ENCODE measurements around the gene L3MBTL4. TPM values are rescaled to one million over a fixed set of nuclear protein-coding genes. Genes with fewer than 3 reads are reported as not detected.

Gene L3MBTL4
- total and polyA plus RNA-seq, 4 donors, result 2.3 to 15.0 (median 5.0) TPM

DNA sequence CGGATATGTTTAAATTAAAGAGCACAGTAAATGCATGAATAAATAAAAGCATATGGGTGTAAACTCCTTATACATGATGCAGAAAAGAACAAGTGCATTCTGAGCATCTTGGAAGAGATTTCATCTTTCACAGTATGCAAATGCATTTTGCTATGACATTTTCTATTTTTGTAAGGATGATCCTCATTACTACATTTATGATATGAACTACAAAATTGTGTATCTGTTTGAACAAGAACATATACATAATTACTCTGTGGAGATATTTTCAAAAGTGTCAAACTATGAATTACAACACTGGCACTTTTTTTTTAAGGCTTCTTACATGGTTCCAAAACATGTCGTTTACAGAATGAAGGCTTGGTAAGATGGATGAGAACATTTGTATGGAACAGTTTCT, 335.3 kb downstream of the L3MBTL4 start:
- Histone ChIP-seq H3K9ac (ENCODE audit: low read depth in 1 of 2, low read length in 2 of 2) (no peak overlapping the region), H3K27me3 (ENCODE audit: control insufficient read depth in 4 of 4, insufficient read depth in 4 of 4, low read length in 3 of 4) (no peaks in the 10 kb centered on the region), H3K36me3 (ENCODE audit: control insufficient read depth in 4 of 4, insufficient read depth in 3 of 4, low read depth in 1 of 4, low read length in 3 of 4) (peaks cover 0 to 4% (median 0%) of the 10 kb centered on the region in 4 donors), H3K9me3 (ENCODE audit: control insufficient read depth in 4 of 4, low read length in 3 of 4) (no peaks in the 10 kb centered on the region), H3K4me3 (ENCODE audit: low read depth in 1 of 3, low read length in 3 of 3) (no peak overlapping the region), H3K27ac (ENCODE audit: low read depth in 1 of 2, low read length in 2 of 2) (no peak overlapping the region), H3K4me1 (ENCODE audit: control insufficient read depth in 4 of 4, insufficient read depth in 4 of 4, low read length in 3 of 4) (no peaks in the 10 kb centered on the region)
- WGBS, result 92% methylated on average over 2 of the region's 2 CpGs
- TF ChIP-seq, protein P1, sequence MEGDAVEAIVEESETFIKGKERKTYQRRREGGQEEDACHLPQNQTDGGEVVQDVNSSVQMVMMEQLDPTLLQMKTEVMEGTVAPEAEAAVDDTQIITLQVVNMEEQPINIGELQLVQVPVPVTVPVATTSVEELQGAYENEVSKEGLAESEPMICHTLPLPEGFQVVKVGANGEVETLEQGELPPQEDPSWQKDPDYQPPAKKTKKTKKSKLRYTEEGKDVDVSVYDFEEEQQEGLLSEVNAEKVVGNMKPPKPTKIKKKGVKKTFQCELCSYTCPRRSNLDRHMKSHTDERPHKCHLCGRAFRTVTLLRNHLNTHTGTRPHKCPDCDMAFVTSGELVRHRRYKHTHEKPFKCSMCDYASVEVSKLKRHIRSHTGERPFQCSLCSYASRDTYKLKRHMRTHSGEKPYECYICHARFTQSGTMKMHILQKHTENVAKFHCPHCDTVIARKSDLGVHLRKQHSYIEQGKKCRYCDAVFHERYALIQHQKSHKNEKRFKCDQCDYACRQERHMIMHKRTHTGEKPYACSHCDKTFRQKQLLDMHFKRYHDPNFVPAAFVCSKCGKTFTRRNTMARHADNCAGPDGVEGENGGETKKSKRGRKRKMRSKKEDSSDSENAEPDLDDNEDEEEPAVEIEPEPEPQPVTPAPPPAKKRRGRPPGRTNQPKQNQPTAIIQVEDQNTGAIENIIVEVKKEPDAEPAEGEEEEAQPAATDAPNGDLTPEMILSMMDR (IDR thresholded peaks at IDR 0.05; ENCODE audit: low read depth, low read length, missing input control), result no peak
- no peak for TF ChIP-seq YY1 (IDR thresholded peaks at IDR 0.05)
- TF ChIP-seq HNF4G (IDR thresholded peaks at IDR 0.05), result no peak
- no peak for TF ChIP-seq RXRA (IDR thresholded peaks at IDR 0.05)
- TF ChIP-seq FOXA2 (IDR thresholded peaks at IDR 0.05), result no peak
- TF ChIP-seq, protein P2, sequence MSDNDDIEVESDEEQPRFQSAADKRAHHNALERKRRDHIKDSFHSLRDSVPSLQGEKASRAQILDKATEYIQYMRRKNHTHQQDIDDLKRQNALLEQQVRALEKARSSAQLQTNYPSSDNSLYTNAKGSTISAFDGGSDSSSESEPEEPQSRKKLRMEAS (IDR thresholded peaks at IDR 0.05), result no peak
- TF ChIP-seq, protein P3, sequence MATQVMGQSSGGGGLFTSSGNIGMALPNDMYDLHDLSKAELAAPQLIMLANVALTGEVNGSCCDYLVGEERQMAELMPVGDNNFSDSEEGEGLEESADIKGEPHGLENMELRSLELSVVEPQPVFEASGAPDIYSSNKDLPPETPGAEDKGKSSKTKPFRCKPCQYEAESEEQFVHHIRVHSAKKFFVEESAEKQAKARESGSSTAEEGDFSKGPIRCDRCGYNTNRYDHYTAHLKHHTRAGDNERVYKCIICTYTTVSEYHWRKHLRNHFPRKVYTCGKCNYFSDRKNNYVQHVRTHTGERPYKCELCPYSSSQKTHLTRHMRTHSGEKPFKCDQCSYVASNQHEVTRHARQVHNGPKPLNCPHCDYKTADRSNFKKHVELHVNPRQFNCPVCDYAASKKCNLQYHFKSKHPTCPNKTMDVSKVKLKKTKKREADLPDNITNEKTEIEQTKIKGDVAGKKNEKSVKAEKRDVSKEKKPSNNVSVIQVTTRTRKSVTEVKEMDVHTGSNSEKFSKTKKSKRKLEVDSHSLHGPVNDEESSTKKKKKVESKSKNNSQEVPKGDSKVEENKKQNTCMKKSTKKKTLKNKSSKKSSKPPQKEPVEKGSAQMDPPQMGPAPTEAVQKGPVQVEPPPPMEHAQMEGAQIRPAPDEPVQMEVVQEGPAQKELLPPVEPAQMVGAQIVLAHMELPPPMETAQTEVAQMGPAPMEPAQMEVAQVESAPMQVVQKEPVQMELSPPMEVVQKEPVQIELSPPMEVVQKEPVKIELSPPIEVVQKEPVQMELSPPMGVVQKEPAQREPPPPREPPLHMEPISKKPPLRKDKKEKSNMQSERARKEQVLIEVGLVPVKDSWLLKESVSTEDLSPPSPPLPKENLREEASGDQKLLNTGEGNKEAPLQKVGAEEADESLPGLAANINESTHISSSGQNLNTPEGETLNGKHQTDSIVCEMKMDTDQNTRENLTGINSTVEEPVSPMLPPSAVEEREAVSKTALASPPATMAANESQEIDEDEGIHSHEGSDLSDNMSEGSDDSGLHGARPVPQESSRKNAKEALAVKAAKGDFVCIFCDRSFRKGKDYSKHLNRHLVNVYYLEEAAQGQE (IDR thresholded peaks at IDR 0.05), result no peak
- TF ChIP-seq, protein P4, sequence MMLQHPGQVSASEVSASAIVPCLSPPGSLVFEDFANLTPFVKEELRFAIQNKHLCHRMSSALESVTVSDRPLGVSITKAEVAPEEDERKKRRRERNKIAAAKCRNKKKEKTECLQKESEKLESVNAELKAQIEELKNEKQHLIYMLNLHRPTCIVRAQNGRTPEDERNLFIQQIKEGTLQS (IDR thresholded peaks at IDR 0.05), result no peak
- TF ChIP-seq TAF1 (conservative IDR thresholded peaks at IDR 0.05), result no peak
- no peak for TF ChIP-seq JUND (IDR thresholded peaks at IDR 0.05)
- TF ChIP-seq SP1 (IDR thresholded peaks at IDR 0.05), result no peak
- TF ChIP-seq, protein P5, sequence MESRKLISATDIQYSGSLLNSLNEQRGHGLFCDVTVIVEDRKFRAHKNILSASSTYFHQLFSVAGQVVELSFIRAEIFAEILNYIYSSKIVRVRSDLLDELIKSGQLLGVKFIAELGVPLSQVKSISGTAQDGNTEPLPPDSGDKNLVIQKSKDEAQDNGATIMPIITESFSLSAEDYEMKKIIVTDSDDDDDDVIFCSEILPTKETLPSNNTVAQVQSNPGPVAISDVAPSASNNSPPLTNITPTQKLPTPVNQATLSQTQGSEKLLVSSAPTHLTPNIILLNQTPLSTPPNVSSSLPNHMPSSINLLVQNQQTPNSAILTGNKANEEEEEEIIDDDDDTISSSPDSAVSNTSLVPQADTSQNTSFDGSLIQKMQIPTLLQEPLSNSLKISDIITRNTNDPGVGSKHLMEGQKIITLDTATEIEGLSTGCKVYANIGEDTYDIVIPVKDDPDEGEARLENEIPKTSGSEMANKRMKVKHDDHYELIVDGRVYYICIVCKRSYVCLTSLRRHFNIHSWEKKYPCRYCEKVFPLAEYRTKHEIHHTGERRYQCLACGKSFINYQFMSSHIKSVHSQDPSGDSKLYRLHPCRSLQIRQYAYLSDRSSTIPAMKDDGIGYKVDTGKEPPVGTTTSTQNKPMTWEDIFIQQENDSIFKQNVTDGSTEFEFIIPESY (IDR thresholded peaks at IDR 0.05), result no peak
- TF ChIP-seq FOXA1 (IDR thresholded peaks at IDR 0.05), result no peak
- TF ChIP-seq GABPA (IDR thresholded peaks at IDR 0.05 in 1 of 2, conservative IDR thresholded peaks at IDR 0.05 in 1 of 2), result no peak
- DNase-seq (ENCODE audit: low spot score), result no peak

DNA sequence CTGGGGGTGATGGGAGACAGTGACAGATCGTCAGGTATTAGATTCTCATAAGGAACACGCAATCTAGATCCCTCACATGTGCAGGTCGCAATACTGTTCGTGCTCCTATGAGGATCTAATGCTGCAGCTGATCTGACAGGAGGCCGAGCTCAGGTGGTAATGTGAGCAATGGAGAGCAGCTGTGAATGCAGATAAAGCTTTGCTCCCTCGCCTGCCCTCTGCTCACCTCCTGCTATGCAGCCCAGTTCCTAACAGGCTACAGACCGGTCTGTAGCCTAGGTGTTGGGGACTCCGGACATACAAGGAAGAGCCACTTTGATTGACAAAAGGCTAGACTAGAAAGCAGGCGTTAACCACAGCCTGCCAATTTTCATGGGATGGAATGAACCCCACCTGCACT, 335.8 kb downstream of the L3MBTL4 start:
- no peak for DNase-seq (ENCODE audit: low spot score)
- Histone ChIP-seq H3K9me3 (ENCODE audit: control insufficient read depth in 4 of 4, low read length in 3 of 4) (no peaks in the 10 kb centered on the region), H3K36me3 (ENCODE audit: control insufficient read depth in 4 of 4, insufficient read depth in 3 of 4, low read depth in 1 of 4, low read length in 3 of 4) (peaks cover 0 to 4% (median 0%) of the 10 kb centered on the region in 4 donors), H3K27ac (ENCODE audit: low read depth in 1 of 2, low read length in 2 of 2) (no peak overlapping the region), H3K4me3 (ENCODE audit: low read depth in 1 of 3, low read length in 3 of 3) (no peak overlapping the region), H3K9ac (ENCODE audit: low read depth in 1 of 2, low read length in 2 of 2) (no peak overlapping the region), H3K27me3 (ENCODE audit: control insufficient read depth in 4 of 4, insufficient read depth in 4 of 4, low read length in 3 of 4) (no peaks in the 10 kb centered on the region), H3K4me1 (ENCODE audit: control insufficient read depth in 4 of 4, insufficient read depth in 4 of 4, low read length in 3 of 4) (no peaks in the 10 kb centered on the region)
- 96% methylated on average over 9 of the region's 9 CpGs for WGBS
- TF ChIP-seq, protein P1 (IDR thresholded peaks at IDR 0.05; ENCODE audit: low read depth, low read length, missing input control), result no peak
- TF ChIP-seq JUND (IDR thresholded peaks at IDR 0.05) (no peak), FOXA2 (IDR thresholded peaks at IDR 0.05) (no peak), NR2F2 (IDR thresholded peaks at IDR 0.05) (no peak), HNF4G (IDR thresholded peaks at IDR 0.05) (no peak), HNF4A (conservative IDR thresholded peaks at IDR 0.05) (no peak), RAD21 (IDR thresholded peaks at IDR 0.05) (no peak)
- TF ChIP-seq, protein P4 (IDR thresholded peaks at IDR 0.05), result no peak
- TF ChIP-seq, protein P5 (IDR thresholded peaks at IDR 0.05), result no peak

All from liver (tissue), 9 donors.